Chondrocyte (in vitro differentiated cells): ENCODE data around the gene OVCA2. TPM values are rescaled to one million over a fixed set of nuclear protein-coding genes. Genes with fewer than 3 reads are reported as not detected.

Source experiments
- DNase-seq: peaks from one replicate; pipeline ENCODE4 v3.0.0; 2021; ENCODE audit warnings: mixed read lengths, low spot score
- H3K27ac Mint-ChIP-seq: one replicate; pipeline ENCODE4 v1.8.0; 2021; ENCODE audit warnings: mild to moderate bottlenecking, moderate library complexity, mixed read lengths; ENCODE audit not compliant: unreplicated experiment
- H3K27me3 Mint-ChIP-seq: 2 replicates; pipeline ENCODE4 v1.8.0; 2021; ENCODE audit warnings: low read depth, mixed read lengths
- H3K36me3 Mint-ChIP-seq: 2 replicates; pipeline ENCODE4 v1.8.0; 2021; ENCODE audit warnings: low read depth, mixed read lengths
- H3K4me1 Mint-ChIP-seq: 2 replicates; pipeline ENCODE4 v1.8.0; 2021; ENCODE audit warnings: low read depth, mild to moderate bottlenecking, mixed read lengths
- H3K4me3 Mint-ChIP-seq: one replicate; pipeline ENCODE4 v1.8.0; 2021; ENCODE audit warnings: mild to moderate bottlenecking, moderate library complexity, mixed read lengths; ENCODE audit not compliant: unreplicated experiment
- H3K9me3 Mint-ChIP-seq: 2 replicates; pipeline ENCODE4 v1.8.0; 2021; ENCODE audit warnings: low read depth, mixed read lengths
- total RNA-seq: library from RNA; stranded (reverse); gene quantifications from 3 replicates; pipeline ENCODE4 v1.2.1, GENCODE V29; 2021
- TF ChIP-seq, protein P1 (sequence below): fragments of 200-600 bp; sonication (generic); IDR thresholded peaks from 2 replicates; pipeline ENCODE4 v1.5.0; 2021; ENCODE audit warnings: antibody characterized with exemption, mild to moderate bottlenecking, moderate library complexity

The OVCA2 gene
- total RNA-seq, 1 donor from 2014 or later, result 30.1 TPM

DNA sequence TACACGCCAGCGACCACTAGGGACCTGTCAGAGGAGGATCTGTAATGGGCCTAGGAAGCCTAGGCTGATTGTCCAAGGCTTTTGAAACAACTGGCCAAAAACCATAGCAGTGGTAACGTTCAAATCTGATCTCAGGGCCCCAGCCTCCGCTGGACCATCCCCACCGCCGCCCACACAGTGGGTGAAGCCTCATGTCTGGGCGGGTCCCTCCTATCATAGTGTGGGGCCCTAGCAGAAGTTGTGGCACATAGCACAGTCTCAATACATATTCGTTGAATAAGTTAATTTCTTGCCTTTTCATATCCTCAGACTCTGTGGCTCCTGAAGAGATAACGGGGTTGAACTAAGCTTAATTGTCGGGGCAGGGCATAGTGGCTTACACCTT, 11.1 kb upstream of the OVCA2 start:
- DNase-seq, result no peak
- Mint-ChIP-seq H3K9me3 (no peaks in the 10 kb centered on the region), H3K27ac (peak overlapping the region; percentile 90), H3K4me1 (peaks cover 21% of the 10 kb centered on the region), H3K36me3 (no peaks in the 10 kb centered on the region), H3K27me3 (peaks cover 6% of the 10 kb centered on the region), H3K4me3 (peak overlapping the region; percentile 96)
- TF ChIP-seq, protein P1, sequence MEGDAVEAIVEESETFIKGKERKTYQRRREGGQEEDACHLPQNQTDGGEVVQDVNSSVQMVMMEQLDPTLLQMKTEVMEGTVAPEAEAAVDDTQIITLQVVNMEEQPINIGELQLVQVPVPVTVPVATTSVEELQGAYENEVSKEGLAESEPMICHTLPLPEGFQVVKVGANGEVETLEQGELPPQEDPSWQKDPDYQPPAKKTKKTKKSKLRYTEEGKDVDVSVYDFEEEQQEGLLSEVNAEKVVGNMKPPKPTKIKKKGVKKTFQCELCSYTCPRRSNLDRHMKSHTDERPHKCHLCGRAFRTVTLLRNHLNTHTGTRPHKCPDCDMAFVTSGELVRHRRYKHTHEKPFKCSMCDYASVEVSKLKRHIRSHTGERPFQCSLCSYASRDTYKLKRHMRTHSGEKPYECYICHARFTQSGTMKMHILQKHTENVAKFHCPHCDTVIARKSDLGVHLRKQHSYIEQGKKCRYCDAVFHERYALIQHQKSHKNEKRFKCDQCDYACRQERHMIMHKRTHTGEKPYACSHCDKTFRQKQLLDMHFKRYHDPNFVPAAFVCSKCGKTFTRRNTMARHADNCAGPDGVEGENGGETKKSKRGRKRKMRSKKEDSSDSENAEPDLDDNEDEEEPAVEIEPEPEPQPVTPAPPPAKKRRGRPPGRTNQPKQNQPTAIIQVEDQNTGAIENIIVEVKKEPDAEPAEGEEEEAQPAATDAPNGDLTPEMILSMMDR, result peak; percentile 79

DNA sequence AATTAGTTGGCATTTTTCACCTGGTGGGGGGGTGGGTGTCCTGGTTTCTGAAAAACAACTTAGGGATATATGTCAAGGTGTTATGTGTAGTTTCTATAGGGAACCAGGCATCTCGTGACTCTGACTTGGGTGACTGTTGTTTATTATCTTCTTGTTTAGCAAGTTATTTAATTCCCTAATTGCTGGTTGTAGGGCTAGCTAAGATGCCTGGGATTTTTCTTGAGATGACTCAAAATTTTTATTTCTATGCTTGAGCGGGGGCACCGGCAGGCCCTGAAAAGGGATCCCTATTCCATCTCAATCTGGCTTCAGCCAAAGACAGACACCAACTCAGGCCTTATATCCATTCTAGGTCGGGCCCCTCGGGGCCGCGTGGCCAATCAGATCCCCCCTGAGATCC, 8.7 kb upstream of the OVCA2 start:
- Mint-ChIP-seq H3K27ac (no peak overlapping the region), H3K4me1 (peaks cover 13% of the 10 kb centered on the region), H3K27me3 (no peaks in the 10 kb centered on the region), H3K9me3 (no peaks in the 10 kb centered on the region), H3K36me3 (peaks cover 9% of the 10 kb centered on the region), H3K4me3 (no peak overlapping the region)
- TF ChIP-seq, protein P1, result no peak
- no peak for DNase-seq

DNA sequence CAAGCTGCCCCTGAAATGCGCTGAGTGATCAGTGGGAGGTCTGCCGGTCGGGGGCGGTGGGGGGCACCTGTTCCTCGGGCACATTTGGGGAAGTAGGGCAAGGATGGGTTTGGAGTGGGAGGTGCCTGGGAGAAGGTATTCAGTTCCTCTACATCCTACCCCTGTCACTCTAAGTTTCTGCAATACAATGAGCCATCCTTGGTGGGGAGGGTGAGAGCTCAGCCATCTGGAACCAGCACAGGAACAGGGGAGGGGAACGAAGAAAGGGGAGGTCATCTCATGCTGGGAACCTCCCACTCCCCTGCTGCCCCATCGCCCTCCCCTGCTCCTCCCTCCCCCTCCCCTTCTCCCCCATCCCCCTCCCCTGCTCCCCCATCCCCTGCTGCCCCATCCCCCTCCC, 7.7 kb upstream of the OVCA2 start:
- no peak overlapping the region for H3K4me3 Mint-ChIP-seq
- peaks cover 9% of the 10 kb centered on the region for H3K36me3 Mint-ChIP-seq
- no peaks in the 10 kb centered on the region for H3K27me3 Mint-ChIP-seq
- TF ChIP-seq, protein P1, result no peak
- DNase-seq, result no peak
- H3K27ac Mint-ChIP-seq, result no peak overlapping the region
- H3K9me3 Mint-ChIP-seq, result no peaks in the 10 kb centered on the region
- H3K4me1 Mint-ChIP-seq, result peaks cover 13% of the 10 kb centered on the region

DNA sequence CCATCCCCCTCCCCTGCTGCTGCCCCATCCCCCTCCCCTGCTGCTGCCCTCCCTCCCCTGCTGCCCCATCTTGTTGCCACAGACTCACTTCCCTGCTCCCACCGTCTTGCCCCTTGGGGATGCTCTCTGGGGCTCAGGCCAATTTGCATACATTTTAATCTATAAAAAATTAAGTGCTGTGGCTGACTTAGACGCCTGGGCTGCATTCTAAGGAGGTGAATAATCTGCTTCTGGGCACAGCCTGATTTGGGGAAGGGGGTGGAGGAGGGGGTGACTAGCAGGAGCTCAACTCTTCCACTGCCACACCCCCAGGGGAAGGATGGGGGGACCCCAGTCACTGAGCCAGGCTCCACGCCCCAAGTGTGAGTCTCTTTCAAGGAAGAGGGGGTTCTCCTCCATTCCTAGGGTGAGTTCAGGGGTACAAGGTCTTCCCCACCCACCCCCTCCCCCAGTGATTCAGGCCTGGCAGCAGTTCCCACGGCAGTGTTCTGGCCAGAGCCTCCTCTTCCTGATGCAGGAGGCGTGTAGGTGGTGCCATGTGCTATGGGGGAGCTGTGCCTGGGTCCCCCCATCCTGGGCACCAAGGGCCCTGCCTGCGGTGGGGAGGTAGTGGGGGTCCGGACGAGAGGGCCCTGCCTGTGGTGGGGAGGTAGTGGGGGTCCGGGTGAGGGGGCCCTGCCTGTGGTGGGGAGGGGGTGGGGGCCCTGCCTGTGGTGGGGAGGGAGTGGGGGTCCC, 6.8 kb upstream of the OVCA2 start:
- H3K9me3 Mint-ChIP-seq, result no peaks in the 10 kb centered on the region
- peaks cover 13% of the 10 kb centered on the region for H3K4me1 Mint-ChIP-seq
- H3K27ac Mint-ChIP-seq, result no peak overlapping the region
- no peak for DNase-seq
- H3K36me3 Mint-ChIP-seq, result peaks cover 10% of the 10 kb centered on the region
- TF ChIP-seq, protein P1, result no peak
- no peaks in the 10 kb centered on the region for H3K27me3 Mint-ChIP-seq
- H3K4me3 Mint-ChIP-seq, result no peak overlapping the region

DNA sequence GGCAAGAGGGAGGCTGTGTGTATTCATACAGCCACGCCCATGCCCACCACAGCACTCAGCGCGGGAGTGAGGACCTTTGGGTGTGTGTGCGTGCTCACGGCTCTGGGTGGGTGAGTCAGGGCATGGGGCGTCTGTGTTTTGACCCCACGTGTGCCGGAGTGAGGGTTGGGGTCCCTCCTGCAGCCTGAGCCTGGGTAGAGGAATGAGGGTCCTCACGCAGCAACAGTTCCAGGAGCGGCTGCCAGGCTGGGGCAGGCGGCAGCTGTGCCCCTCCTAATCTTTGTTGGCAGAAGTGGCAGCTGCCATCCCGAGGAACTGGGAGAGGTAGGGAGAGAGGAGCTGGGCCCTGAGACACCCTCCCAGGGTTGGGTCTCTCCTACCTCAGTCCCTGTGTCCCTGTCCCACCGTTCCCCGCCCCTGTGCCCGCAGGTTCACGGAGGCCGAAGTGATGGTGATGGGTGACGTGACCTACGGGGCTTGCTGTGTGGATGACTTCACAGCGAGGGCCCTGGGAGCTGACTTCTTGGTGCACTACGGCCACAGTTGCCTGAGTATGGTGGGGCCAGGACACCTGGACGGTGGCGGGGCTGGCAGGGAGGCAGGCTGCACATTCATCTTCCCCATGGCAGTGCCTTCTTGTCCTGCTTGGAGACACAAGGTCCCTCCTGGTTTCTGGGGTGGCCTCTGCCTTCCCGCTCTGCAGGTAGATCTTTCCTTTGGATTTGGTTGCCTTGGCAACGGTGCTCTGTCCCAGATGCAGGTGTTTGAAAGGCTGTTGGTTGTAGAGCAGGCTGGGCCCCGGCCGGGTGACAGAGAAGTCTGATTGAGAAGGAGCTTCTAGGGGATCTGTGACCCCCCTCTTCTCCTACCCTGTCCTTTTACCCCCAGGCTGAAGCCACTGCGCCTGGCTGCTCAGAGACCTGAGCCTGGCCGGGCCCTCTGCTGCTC, 6.0 kb upstream of the OVCA2 start:
- H3K4me1 Mint-ChIP-seq, result peaks cover 11% of the 10 kb centered on the region
- no peak overlapping the region for H3K4me3 Mint-ChIP-seq
- H3K27me3 Mint-ChIP-seq, result no peaks in the 10 kb centered on the region
- H3K27ac Mint-ChIP-seq, result no peak overlapping the region
- H3K36me3 Mint-ChIP-seq, result peaks cover 10% of the 10 kb centered on the region
- no peak for DNase-seq
- TF ChIP-seq, protein P1, result no peak
- H3K9me3 Mint-ChIP-seq, result no peaks in the 10 kb centered on the region
